SJSA1 (cell line): ENCODE results near the gene WDR53. TPM values are rescaled to one million over a fixed set of nuclear protein-coding genes. Genes with fewer than 3 reads are reported as not detected.
"Not testable (repeated sequence)": the region's sequence is repeated elsewhere in the genome, so short reads cannot be mapped to it uniquely, and the experiment has no call there.

Experiments
- DNase-seq, 2 experiments: peaks; one replicate each; pipeline ENCODE4 v3.0.0-alpha.2; 2015 to 2020; ENCODE audit warnings: low spot score in 2 of 2, low read depth in 1 of 2
- H3K27ac ChIP-seq: fragments of 250-450 bp; sonication (Bioruptor Pico); 2 replicates; pipeline ENCODE4 v1.5.1; 2020; ENCODE audit warnings: mild to moderate bottlenecking, moderate library complexity
- H3K27me3 ChIP-seq: fragments of 250-450 bp; sonication (Bioruptor Pico); replicated peaks from 2 replicates; pipeline ENCODE4 v1.5.1; 2020; ENCODE audit warnings: mild to moderate bottlenecking, moderate library complexity
- H3K36me3 ChIP-seq: fragments of 250-450 bp; sonication (Bioruptor Pico); 2 replicates; pipeline ENCODE4 v1.5.1; 2020; ENCODE audit warnings: mild to moderate bottlenecking
- H3K4me1 ChIP-seq: fragments of 250-450 bp; sonication (Bioruptor Pico); replicated peaks from 2 replicates; pipeline ENCODE4 v1.6.1; 2021; ENCODE audit warnings: mild to moderate bottlenecking
- H3K4me3 ChIP-seq: fragments of 250-450 bp; sonication (Bioruptor Pico); 2 replicates; pipeline ENCODE4 v1.5.1; 2020; ENCODE audit warnings: mild to moderate bottlenecking
- H3K9me3 ChIP-seq: fragments of 250-450 bp; sonication (Bioruptor Pico); replicated peaks from 2 replicates; pipeline ENCODE4 v1.5.1; 2020; ENCODE audit warnings: mild to moderate bottlenecking
- total RNA-seq: library from RNA; depleted of rRNA; stranded (reverse); fragments of >200 nt; shearing (Covaris generic); gene quantifications from 2 replicates; pipeline ENCODE4 v1.2.3, GENCODE V29; 2014

WDR53 gene
- total RNA-seq, 1 experiment from 2014 or later: 9.3 TPM

DNA sequence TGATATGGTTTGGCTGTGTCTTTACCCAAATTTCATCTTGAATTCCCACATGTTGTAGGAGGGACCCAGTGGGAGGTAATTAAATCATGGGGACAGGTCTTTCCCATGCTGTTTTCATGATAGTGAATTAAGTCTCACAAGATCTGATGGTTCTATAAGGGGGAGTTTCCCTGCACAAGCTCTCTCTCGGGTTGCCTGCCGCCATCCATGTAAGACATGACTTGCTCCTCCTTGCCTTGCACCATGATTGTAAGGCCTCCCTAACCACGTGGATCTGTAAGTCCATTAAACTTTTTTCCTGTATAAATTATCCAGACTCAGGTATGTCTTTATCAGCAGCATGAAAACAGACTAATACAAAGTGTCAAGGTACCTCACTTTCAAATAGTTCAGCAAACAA lies 18.2 kb downstream of the WDR53 start:
- not testable (repeated sequence) for H3K9me3 ChIP-seq, H3K4me3 ChIP-seq, DNase-seq, H3K27me3 ChIP-seq, H3K36me3 ChIP-seq, H3K27ac ChIP-seq, H3K4me1 ChIP-seq

DNA sequence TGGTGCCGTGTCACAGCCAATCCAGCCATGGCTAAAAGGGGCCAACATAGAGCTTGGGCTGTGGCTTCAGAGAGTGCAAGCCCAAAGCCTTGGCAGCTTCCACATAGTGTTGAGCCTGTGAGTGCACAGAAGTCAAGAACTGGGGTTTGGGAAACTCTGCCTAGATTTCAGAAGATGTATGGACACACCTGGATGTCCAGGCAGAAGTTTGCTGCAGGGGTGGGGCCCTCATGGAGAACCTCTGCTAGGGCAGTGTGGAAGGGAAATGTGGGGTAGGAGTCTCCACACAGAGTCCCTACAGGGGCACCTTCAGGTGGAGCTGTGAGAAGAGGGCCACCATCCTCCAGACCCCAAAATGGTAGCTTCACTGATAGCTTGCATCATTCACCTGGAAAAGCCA lies 19.0 kb downstream of the WDR53 start:
- not testable (repeated sequence) for H3K9me3 ChIP-seq, H3K27ac ChIP-seq, H3K36me3 ChIP-seq, H3K27me3 ChIP-seq, H3K4me1 ChIP-seq, H3K4me3 ChIP-seq, DNase-seq

GRCh38 chr3:196547067-196547466 lies 21.3 kb downstream of the WDR53 start:
- no peaks in the 10 kb centered on the region for H3K4me1 ChIP-seq

GRCh38 chr3:196546537-196546936 lies 21.8 kb downstream of the WDR53 start:
- H3K27me3 ChIP-seq: no peaks in the 10 kb centered on the region
- no peak overlapping the region for H3K4me3 ChIP-seq
- H3K4me1 ChIP-seq: no peaks in the 10 kb centered on the region
- no peak for DNase-seq
- no peaks in the 10 kb centered on the region for H3K36me3 ChIP-seq
- H3K27ac ChIP-seq: no peak overlapping the region
- 0 out of 2 replicates have a peak, but pooled peaks cover 3% of the 10 kb centered on the region for H3K9me3 ChIP-seq

More at GRCh38 chr3:196547067-196547466, 21.3 kb downstream of the WDR53 start:
- H3K36me3 ChIP-seq: no peaks in the 10 kb centered on the region
- H3K4me3 ChIP-seq: no peak overlapping the region
- no peaks in the 10 kb centered on the region for H3K27me3 ChIP-seq
- no peak for DNase-seq
- no peak overlapping the region for H3K27ac ChIP-seq
- 0 out of 2 replicates have a peak, but pooled peaks cover 3% of the 10 kb centered on the region for H3K9me3 ChIP-seq

DNA sequence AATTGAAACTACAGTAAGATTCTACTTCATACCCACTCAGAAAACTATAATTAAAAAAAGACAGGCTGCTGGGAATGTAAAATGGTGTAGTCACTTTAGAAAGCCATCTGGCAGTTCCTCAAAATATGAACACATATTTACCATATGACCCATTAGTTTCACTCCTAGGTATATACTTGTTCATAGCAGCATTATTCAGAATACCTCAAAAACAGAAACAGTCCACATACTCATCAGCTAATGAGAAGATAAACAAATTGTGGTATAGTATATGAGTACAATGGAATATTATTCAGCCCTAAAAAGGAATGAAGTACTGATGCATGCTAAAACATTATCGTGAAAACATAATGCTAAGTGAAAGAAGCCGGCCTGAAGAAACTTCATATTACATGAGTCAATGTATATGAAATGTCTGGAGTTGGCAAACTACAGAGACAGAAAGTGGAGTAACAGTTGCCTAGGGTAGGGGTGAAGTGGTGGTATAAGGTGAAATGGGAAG lies 23.8 kb downstream of the WDR53 start:
- Histone ChIP-seq H3K27me3 (no peaks in the 10 kb centered on the region), H3K36me3 (no peaks in the 10 kb centered on the region), H3K9me3 (0 out of 2 replicates have a peak, but pooled peaks cover 2% of the 10 kb centered on the region), H3K27ac (no peak overlapping the region), H3K4me1 (no peaks in the 10 kb centered on the region), H3K4me3 (no peak overlapping the region)
- no peak for DNase-seq

DNA sequence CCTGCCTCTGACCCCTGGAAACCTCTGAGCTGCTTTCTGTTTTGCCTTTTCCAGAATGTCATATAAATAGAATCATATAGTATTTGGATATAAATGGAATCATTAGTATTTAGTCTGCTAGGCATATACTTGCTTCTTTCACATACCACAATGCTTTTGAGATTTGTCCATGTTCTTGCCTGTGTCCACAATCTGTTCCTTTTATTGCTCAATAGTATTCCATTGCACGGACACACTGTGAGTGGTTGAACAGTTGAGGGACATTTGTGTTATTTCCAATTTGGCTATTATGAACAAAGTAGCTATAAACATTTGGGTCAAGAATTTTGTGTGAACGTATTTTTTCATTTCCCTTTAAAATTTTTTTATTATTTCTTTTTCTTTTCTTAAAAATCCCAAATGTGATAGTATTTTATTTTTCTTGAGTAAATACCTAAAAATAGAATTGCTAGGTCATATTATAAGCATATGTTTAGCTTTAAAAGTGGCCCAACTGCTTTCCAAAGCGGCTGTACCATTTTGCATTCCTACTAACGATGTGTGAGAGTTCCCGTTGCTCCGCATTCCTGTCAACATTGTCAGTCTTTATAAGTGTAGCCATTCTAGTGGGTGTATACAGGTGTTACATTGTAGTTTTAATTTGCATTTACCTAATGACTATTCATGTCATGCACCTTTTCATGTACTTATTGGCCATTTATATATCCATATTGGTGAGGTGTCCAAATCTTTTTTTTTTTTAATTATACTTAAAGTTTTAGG lies 26.5 kb downstream of the WDR53 start:
- H3K4me1 ChIP-seq: no peaks in the 10 kb centered on the region
- no peak for DNase-seq
- no peaks in the 10 kb centered on the region for H3K9me3 ChIP-seq
- H3K27me3 ChIP-seq: no peaks in the 10 kb centered on the region
- H3K36me3 ChIP-seq: no peaks in the 10 kb centered on the region
- H3K4me3 ChIP-seq: no peak overlapping the region
- no peak overlapping the region for H3K27ac ChIP-seq

- DNase-seq: no peak
- Histone ChIP-seq H3K4me1 (no peaks in the 10 kb centered on the region), H3K27ac (no peak overlapping the region), H3K4me3 (no peak overlapping the region), H3K27me3 (no peaks in the 10 kb centered on the region), H3K36me3 (no peaks in the 10 kb centered on the region), H3K9me3 (no peaks in the 10 kb centered on the region)
Measured at GRCh38 chr3:196537319-196537984, 30.9 kb downstream of the WDR53 start.

GRCh38 chr3:196533260-196533681 lies 35.1 kb downstream of the WDR53 start:
- DNase-seq: no peak
- H3K27ac ChIP-seq: no peak overlapping the region

GRCh38 chr3:196531418-196531817 lies 36.9 kb downstream of the WDR53 start:
- DNase-seq: no peak
- H3K4me1 ChIP-seq: peaks cover 5% of the 10 kb centered on the region
- H3K4me3 ChIP-seq: no peak overlapping the region
- H3K36me3 ChIP-seq: no peaks in the 10 kb centered on the region
- H3K9me3 ChIP-seq: no peaks in the 10 kb centered on the region; the same call in 1 of the 2 replicates
- H3K27me3 ChIP-seq: no peaks in the 10 kb centered on the region
- no peak overlapping the region for H3K27ac ChIP-seq

More at GRCh38 chr3:196533260-196533681, 35.1 kb downstream of the WDR53 start:
- no peaks in the 10 kb centered on the region for H3K36me3 ChIP-seq
- no peak overlapping the region for H3K4me3 ChIP-seq
- peaks cover 5% of the 10 kb centered on the region for H3K4me1 ChIP-seq
- H3K9me3 ChIP-seq: no peaks in the 10 kb centered on the region; the same call in 1 of the 2 replicates
- no peaks in the 10 kb centered on the region for H3K27me3 ChIP-seq

- no peak overlapping the region for H3K27ac ChIP-seq
- peak overlapping the region; percentile 13; the same call in 1 of the 2 replicates for H3K4me3 ChIP-seq
- no peaks in the 10 kb centered on the region; the same call in 1 of the 2 replicates for H3K9me3 ChIP-seq
- H3K4me1 ChIP-seq: peaks cover 5% of the 10 kb centered on the region
- DNase-seq: peak; percentile 38 to 53
- H3K36me3 ChIP-seq: no peaks in the 10 kb centered on the region
- H3K27me3 ChIP-seq: no peaks in the 10 kb centered on the region
Measured at GRCh38 chr3:196528639-196529233, 39.6 kb downstream of the WDR53 start.

GRCh38 chr3:196525141-196525540 lies 43.2 kb downstream of the WDR53 start:
- Histone ChIP-seq H3K9me3 (peaks cover 4% of the 10 kb centered on the region; the same call in 1 of the 2 replicates), H3K27ac (no peak overlapping the region), H3K4me1 (peaks cover 5% of the 10 kb centered on the region), H3K27me3 (no peaks in the 10 kb centered on the region), H3K36me3 (no peaks in the 10 kb centered on the region), H3K4me3 (no peak overlapping the region)
- no peak for DNase-seq

DNA sequence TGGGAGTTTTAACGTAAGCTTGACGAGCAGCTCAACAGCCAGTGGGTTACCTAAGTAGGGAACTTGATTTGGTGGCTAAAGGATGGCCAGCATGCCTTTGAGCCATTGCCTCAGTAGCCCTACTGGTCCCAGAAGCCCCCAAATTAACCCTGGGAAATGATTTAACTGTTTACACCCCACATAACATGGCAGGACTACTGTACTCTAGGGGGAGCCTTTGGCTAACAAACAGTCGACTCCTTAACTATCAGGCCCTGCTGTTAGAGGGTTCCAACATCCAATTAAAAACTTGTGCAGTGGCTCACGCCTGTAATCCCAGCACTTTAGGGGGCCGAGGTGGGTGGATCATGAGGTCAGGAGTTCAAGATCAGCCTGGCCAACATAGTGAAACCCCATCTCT lies 43.8 kb downstream of the WDR53 start:
- H3K9me3 ChIP-seq: peaks cover 4% of the 10 kb centered on the region; the same call in 1 of the 2 replicates
- H3K27me3 ChIP-seq: no peaks in the 10 kb centered on the region
- DNase-seq: no peak
- H3K27ac ChIP-seq: no peak overlapping the region
- H3K36me3 ChIP-seq: no peaks in the 10 kb centered on the region
- no peak overlapping the region for H3K4me3 ChIP-seq
- peaks cover 5% of the 10 kb centered on the region for H3K4me1 ChIP-seq

GRCh38 chr3:196523841-196524240 lies 44.5 kb downstream of the WDR53 start:
- no peak for DNase-seq
- H3K4me3 ChIP-seq: no peak overlapping the region

GRCh38 chr3:196521291-196521690 lies 47.1 kb downstream of the WDR53 start:
- not testable (repeated sequence) for H3K9me3 ChIP-seq, H3K36me3 ChIP-seq, DNase-seq, H3K4me1 ChIP-seq, H3K4me3 ChIP-seq, H3K27me3 ChIP-seq, H3K27ac ChIP-seq

More at GRCh38 chr3:196523841-196524240, 44.5 kb downstream of the WDR53 start:
- Histone ChIP-seq H3K9me3 (peaks cover 4% of the 10 kb centered on the region; the same call in 1 of the 2 replicates), H3K27ac (no peak overlapping the region), H3K4me1 (peaks cover 4% of the 10 kb centered on the region), H3K27me3 (no peaks in the 10 kb centered on the region), H3K36me3 (no peaks in the 10 kb centered on the region)
